IMR-90 (cell line): ENCODE data around the gene SPDYC.

Experiments
- BHLHE40 ChIP-seq: fragments of 150-350 bp; IDR thresholded peaks from 2 replicates; pipeline ENCODE4 v1.6.1; 2016; ENCODE audit warnings: mild to moderate bottlenecking, low read depth, low read length
- FOS ChIP-seq: fragments of 150-350 bp; IDR thresholded peaks from 2 replicates; pipeline ENCODE4 v1.6.1; 2016; ENCODE audit warnings: low read depth, low read length
- MXI1 ChIP-seq: IDR thresholded peaks from 2 replicates; pipeline ENCODE4 v1.6.1; 2012; ENCODE audit warnings: low read depth, mild to moderate bottlenecking, low read length, moderate library complexity, borderline replicate concordance
- RFX5 ChIP-seq: IDR thresholded peaks from 2 replicates; pipeline ENCODE4 v1.8.0; 2012; ENCODE audit warnings: low read depth, mild to moderate bottlenecking, low read length, moderate library complexity
- TF ChIP-seq, protein P1 (sequence below): conservative IDR thresholded peaks from 2 replicates; pipeline ENCODE4 v1.5.1; 2012; ENCODE audit warnings: mild to moderate bottlenecking, low read depth, low read length, improper control_type of control experiment

DNA sequence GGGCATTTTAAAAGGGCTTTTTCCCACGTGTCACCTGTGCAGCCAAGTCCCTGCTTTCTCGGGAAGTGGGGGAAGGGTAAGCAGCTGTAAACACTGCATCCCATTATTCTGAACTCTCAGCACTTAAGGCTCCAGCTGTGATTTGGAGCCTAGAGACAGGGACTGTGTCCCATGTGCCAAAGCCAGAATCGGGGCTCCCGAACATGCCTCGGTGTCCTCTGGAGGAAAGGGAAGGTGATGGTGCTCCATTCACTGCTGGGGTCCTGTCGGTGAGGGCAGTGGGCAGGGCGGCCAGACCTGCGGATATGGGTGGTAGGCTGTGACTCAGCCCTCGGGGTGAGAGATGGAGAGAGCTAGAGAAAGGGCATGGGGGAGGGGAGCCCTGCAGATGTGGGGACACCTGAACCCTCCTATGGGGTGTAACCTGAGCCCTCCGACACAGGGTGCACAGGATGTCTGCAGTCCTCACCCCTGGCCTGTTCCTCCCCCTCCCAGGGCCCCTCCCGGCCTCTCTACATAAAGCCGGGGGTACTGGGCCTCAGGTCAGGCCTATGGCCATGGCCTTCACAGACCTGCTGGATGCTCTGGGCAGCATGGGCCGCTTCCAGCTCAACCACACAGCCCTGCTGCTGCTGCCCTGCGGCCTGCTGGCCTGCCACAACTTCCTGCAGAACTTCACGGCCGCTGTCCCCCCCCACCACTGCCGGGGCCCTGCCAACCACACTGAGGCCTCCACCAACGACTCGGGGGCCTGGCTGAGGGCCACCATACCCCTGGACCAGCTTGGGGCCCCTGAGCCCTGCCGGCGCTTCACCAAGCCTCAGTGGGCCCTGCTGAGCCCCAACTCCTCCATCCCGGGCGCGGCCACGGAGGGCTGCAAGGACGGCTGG lies 43.5 kb downstream of the SPDYC start:
- TF ChIP-seq, protein P1, sequence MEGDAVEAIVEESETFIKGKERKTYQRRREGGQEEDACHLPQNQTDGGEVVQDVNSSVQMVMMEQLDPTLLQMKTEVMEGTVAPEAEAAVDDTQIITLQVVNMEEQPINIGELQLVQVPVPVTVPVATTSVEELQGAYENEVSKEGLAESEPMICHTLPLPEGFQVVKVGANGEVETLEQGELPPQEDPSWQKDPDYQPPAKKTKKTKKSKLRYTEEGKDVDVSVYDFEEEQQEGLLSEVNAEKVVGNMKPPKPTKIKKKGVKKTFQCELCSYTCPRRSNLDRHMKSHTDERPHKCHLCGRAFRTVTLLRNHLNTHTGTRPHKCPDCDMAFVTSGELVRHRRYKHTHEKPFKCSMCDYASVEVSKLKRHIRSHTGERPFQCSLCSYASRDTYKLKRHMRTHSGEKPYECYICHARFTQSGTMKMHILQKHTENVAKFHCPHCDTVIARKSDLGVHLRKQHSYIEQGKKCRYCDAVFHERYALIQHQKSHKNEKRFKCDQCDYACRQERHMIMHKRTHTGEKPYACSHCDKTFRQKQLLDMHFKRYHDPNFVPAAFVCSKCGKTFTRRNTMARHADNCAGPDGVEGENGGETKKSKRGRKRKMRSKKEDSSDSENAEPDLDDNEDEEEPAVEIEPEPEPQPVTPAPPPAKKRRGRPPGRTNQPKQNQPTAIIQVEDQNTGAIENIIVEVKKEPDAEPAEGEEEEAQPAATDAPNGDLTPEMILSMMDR, result no peak
- no peak for TF ChIP-seq FOS
- no peak for TF ChIP-seq BHLHE40
- TF ChIP-seq RFX5, result no peak
- no peak for TF ChIP-seq MXI1
